ENCODE measurements around the gene TUBB1.

Gene TUBB1

DNA sequence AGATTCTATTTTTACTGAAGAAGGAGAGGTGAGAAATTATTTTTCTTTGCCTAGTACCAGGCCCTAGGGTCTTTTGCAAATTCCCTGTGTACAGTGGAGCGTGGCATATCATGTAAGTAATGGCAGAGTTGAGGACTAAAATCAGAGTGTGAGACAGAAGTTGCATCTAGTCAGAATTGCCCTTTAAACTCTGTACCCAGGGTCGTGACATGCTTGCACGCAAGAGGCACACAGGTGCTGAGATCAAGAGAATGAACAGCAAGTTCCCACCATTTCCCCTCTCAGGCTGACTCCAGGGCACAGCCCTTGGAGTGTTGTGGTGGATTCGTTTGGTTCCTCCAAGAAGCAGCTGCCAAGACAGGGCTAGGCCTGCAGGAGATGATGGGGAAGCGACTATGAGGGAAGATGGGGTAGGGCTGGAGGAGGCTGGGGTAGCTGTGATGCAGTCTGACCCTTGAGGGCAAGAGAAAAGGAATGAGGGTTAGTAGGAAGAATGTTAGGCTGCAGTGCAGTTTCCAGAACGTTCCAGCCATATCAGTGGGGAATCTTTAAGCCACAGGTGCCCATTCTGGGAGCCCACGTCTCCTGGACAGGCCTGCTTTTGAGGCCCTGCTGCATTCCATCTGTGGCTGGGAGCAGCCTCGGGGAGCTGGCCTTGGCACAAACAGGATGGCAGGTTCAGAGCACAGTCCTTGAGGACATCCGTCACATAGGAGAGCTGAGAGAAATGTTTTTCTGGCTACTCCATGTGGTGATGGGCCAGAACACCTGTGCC is 31.3 kb upstream of the TUBB1 start:
- TF ChIP-seq, protein P1, sequence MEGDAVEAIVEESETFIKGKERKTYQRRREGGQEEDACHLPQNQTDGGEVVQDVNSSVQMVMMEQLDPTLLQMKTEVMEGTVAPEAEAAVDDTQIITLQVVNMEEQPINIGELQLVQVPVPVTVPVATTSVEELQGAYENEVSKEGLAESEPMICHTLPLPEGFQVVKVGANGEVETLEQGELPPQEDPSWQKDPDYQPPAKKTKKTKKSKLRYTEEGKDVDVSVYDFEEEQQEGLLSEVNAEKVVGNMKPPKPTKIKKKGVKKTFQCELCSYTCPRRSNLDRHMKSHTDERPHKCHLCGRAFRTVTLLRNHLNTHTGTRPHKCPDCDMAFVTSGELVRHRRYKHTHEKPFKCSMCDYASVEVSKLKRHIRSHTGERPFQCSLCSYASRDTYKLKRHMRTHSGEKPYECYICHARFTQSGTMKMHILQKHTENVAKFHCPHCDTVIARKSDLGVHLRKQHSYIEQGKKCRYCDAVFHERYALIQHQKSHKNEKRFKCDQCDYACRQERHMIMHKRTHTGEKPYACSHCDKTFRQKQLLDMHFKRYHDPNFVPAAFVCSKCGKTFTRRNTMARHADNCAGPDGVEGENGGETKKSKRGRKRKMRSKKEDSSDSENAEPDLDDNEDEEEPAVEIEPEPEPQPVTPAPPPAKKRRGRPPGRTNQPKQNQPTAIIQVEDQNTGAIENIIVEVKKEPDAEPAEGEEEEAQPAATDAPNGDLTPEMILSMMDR (IDR thresholded peaks at IDR 0.05; ENCODE audit: extremely low read depth, insufficient read depth, missing control alignments) = no peak
- no peak for DNase-seq (ENCODE audit: low spot score)
- in situ Hi-C loops (cut with MboI; ENCODE audit: low pct_unique_long_range_greater_than_20kb, low sequenced_read_pairs, unreplicated experiment) = loop anchor here (10.0 kb wide), 1 partner anchor 93 kb away; no protein-coding TSS in a partner anchor

DNA sequence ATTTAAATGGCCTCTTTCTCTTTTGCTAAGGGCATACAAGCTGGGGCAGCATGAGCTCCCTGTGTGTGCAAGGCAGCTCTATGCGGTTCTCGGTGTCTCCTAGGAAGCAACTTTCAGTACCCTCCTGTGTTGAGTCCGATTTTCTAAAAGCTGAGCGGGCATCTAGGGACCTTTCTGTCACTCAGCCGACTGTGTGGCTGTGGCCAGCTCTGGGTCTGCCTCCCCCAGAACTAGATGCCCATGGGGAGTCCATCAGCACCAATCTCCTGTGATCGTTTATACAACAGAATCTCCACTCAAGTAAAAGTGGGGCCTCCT is 30.7 kb upstream of the TUBB1 start:
- in situ Hi-C loops (cut with MboI; ENCODE audit: low pct_unique_long_range_greater_than_20kb, low sequenced_read_pairs, unreplicated experiment) = loop anchor here (10.0 kb wide), 1 partner anchor 94 kb away; no protein-coding TSS in a partner anchor
- DNase-seq (ENCODE audit: low spot score) = no peak
- TF ChIP-seq, protein P1 (IDR thresholded peaks at IDR 0.05; ENCODE audit: extremely low read depth, insufficient read depth, missing control alignments) = no peak

GRCh38 chr20:58989196-58989595 is 30.0 kb upstream of the TUBB1 start:
- no peak for DNase-seq (ENCODE audit: low spot score)
- in situ Hi-C loops (cut with MboI; ENCODE audit: low pct_unique_long_range_greater_than_20kb, low sequenced_read_pairs, unreplicated experiment) = loop anchor here (10.0 kb wide), 1 partner anchor 94 kb away; no protein-coding TSS in a partner anchor
- TF ChIP-seq, protein P1 (IDR thresholded peaks at IDR 0.05; ENCODE audit: extremely low read depth, insufficient read depth, missing control alignments) = no peak

DNA sequence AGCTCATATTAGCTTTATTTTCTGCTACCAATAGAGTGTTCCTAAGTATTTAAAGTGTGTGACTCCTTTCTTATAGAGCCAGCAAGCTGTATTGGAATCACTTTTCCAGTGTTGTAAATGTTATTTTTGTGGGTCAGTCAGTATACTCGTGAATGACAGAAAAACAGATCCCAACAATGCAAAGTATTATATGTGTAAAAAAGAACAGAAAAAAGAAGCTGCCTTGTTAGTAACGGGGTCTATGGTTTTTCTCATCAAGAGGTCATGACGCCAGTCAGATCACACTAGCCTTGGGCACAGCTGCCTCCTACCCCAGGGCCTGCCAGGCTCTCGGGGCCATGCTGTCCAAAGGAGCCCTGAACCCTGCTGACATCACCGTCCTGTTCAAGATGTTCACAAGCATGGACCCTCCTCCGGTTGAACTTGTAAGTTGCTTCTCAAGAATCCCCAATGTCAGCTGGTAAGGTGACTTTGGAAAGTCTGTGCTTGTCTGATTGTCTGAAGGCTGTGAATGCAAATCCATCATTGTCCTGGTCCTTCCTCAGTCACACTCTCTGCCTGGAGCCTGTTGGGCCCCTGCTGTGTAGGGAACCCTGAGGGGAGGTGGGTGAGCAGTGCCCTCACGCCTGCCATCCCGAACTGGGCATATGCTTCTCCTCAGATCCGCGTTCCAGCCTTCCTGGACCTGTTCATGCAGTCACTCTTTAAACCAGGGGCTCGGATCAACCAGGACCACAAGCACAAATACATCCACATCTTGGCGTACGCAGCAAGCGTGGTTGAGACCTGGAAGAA is 28.4 kb upstream of the TUBB1 start:
- in situ Hi-C loops (cut with MboI; ENCODE audit: low pct_unique_long_range_greater_than_20kb, low sequenced_read_pairs, unreplicated experiment) = no loop called here
- DNase-seq (ENCODE audit: low spot score) = no peak
- TF ChIP-seq, protein P1 (IDR thresholded peaks at IDR 0.05; ENCODE audit: extremely low read depth, insufficient read depth, missing control alignments) = no peak

GRCh38 chr20:58991715-58992114 is 27.5 kb upstream of the TUBB1 start:
- in situ Hi-C loops (cut with MboI; ENCODE audit: low pct_unique_long_range_greater_than_20kb, low sequenced_read_pairs, unreplicated experiment) = no loop called here

GRCh38 chr20:58992911-58993310 is 26.3 kb upstream of the TUBB1 start:
- TF ChIP-seq, protein P1 (IDR thresholded peaks at IDR 0.05; ENCODE audit: extremely low read depth, insufficient read depth, missing control alignments) = no peak
- DNase-seq (ENCODE audit: low spot score) = no peak
- in situ Hi-C loops (cut with MboI; ENCODE audit: low pct_unique_long_range_greater_than_20kb, low sequenced_read_pairs, unreplicated experiment) = no loop called here

More at GRCh38 chr20:58991715-58992114, 27.5 kb upstream of the TUBB1 start:
- TF ChIP-seq, protein P1 (IDR thresholded peaks at IDR 0.05; ENCODE audit: extremely low read depth, insufficient read depth, missing control alignments) = no peak
- DNase-seq (ENCODE audit: low spot score) = no peak

Data from GM13977 (cell line).